GM19043 (cell line): ENCODE results near the gene RAPGEF4.
"Not testable (repeated sequence)": the region's sequence is repeated elsewhere in the genome, so short reads cannot be mapped to it uniquely, and the experiment has no call there.

ENCODE experiments used
- ATAC-seq: cut with Tn5 transposase; IDR thresholded peaks from one replicate; pipeline ENCODE4 v1.9.1; 2021; ENCODE audit warnings: low read depth; ENCODE audit not compliant: unreplicated experiment

RAPGEF4 gene

DNA sequence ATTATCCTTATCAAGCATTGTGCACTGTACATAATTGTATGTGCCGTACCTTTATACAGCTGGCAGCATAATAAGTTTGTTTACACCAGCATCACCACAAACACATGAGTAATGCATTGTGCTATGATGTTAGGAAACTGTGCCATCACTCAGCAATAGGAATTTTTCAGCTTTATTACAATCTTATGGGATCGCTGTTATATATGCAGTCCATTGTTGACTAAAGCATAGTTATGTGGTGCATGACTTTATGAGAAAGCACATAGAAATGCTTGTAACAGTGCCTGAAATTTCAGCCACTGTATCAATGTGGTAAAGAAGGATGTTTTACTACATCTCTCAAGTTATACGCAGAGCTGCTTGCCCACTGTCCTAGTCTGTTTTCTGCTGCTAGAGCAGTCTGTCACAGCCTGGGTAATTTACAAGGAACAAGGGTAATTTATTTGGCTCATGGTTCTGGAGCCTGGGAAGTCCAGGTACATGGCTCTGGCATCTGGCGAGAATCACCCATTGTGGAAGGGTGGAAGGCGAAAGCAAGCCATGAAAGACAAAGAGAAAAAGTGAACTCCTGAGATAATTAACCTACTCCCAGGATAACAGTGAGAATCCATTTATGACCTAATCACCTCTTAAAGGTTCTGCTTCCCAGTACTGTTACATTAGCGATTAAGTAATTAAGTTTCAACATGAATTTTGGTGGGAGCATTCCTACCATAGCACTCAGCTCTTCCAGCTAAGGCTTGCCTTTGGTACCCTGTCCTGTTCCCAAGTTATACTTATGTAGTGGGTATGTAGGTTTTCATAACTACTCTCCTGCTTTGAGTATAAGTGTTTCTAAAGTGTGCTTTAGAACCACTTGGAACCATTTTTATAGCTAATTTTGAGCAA lies 344.6 kb downstream of the RAPGEF4 start:
- no peak for ATAC-seq

DNA sequence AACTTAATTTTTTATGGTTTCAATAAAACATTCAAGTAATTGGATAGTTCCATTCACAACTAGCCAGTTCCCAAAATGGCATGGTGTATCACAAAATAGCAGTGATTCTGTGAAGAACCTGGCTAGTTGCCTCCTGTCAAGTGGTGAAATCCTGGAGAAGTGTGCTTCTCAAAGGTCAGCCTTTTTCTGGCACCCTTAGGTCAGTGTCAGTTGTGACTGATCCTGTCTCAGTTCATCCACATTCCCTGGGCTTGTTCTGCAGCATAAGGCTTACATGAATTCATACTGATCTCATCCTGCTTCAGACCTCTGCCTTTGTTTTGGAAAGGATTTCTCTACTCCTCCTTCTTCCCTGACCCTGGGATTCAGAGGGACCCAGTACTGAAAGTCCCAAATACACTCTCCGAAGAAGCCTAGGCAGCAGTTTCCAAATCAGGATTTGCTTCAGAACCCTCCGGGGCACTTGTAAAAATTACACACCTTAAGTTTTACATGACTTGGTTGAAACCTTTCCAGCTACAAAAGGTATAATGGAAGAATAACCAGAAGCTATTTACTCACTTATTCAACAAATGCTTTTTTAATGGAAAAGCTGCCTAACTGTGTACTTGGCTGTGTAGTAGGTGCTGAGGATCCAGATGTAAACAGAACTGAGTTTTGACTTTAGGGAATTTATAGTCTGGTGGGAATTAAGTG lies 351.0 kb downstream of the RAPGEF4 start:
- no peak for ATAC-seq

DNA sequence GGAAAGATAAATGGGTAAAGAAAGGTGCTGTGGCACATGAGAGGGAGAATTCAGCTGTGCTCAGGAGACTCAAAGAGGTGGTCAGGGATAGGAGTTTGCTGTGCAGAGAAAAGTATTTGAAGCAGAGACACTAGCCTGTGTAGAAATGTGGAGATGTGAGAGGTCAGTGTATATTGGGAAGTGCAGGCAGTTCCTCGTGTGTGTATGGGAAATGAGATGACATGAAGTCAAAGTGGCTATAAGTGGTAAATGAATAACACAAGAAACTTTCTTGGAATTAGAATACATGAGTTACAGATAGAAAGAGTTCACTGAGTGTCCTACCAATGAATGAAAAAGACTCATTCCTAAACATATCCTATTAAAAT lies 351.6 kb downstream of the RAPGEF4 start:
- no peak for ATAC-seq

DNA sequence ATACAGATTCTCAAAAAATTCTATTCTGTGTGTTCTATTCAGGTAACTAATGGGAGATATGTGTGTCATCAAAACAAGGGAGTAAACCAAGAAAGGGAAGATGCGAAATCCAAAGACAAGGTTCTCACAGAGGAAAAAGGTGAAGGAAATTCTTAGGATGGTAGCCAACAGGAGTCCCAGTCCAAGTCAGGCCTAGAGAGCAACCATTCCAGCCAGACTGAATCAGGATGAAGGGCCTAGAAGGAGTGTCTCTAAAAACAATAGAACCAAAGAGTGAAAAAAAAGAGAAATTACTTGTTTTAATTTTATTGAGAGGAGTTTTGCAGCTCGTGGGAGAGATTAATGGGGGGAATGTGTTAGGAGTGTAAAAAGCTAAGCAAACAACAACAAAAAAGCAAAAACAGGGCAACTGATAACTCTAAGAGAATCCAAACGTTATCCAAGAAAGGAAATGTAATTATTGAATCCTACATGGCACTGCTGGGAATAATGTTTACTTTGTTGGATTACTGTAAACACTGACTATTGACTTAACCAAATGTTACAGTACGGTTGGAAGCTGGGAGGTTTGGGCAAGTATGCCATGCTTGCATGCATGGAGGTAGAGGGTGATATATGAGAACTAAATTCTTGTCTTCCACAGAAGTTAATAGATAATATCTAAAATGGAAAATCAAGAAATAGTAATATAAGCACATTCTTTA lies 352.3 kb downstream of the RAPGEF4 start:
- no peak for ATAC-seq

DNA sequence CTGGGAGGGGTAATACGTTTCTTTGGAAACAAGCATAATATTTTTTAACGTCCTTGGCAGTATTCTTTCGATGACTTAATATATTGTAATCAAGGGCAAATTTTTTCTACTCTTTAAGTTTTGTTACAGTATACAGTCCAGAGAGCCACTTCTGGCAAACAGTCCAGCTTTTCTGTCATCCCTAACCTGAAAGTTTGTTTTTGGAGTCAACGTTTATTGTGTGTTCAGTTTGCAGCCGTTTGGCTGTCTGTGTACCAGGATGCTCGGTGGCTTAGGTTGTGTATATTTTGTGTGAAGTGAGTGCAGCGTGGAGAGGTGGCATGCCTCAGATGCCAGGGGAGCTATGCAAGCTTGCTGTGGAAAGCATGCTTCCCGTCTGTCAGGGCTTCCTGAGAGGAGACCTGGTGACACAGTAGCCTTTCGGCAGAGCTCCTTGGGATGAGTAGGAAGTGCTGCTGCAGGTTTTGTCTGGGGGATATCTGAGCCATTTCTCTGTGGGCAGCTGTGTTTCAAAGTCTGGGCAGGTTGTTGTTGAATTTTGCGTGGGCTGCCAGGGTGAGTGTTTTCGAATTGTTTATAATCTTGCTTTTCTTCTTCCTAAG lies 354.7 kb downstream of the RAPGEF4 start:
- ATAC-seq: no peak

DNA sequence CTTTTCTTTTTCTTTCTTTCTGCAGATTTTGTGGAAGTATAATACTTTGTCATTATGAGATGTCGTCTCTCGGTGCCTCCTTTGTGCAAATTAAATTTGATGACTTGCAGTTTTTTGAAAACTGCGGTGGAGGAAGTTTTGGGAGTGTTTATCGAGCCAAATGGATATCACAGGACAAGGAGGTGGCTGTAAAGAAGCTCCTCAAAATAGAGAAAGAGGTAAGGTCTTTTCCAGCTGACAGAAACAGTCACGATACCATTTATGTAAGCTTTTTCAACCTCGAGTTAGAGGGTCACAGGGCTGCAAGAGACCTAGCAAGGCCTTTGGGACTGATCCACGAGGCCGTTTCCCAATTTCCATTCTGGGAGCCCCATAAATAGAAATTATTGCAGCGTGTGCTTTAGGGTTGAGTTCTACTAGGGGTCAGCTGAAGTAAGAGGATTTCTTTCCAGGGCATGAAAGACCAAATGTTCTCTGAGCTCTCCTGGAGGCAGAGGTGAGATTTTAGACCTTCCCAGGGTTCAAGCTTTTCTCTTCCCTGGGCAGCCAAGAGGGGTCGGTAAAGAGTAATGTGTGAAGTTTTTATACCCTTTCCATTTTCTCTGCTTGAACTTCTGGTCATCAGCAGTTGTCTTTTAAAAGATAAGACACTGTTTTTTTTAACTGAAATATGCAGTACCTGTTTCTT lies 355.5 kb downstream of the RAPGEF4 start:
- ATAC-seq: no peak

DNA sequence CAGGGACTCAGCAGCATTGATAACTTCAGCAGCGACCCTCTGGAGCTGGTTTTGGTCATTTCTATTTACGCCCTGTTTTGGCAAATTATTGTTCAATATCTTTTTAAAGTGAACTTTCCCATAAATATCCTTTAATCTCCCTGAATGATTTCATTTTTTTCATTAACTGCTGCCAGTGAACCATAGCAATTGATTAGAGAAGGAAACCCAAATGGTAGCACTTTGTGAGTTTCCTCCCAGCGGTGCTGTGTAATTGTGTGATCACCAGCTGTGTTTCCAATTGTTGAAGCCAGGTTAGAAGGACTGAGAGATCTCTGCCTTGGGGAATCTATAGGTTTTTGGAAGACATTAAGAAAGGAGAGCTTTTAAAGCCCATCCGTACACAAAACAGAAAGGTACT lies 356.3 kb downstream of the RAPGEF4 start:
- no peak for ATAC-seq

DNA sequence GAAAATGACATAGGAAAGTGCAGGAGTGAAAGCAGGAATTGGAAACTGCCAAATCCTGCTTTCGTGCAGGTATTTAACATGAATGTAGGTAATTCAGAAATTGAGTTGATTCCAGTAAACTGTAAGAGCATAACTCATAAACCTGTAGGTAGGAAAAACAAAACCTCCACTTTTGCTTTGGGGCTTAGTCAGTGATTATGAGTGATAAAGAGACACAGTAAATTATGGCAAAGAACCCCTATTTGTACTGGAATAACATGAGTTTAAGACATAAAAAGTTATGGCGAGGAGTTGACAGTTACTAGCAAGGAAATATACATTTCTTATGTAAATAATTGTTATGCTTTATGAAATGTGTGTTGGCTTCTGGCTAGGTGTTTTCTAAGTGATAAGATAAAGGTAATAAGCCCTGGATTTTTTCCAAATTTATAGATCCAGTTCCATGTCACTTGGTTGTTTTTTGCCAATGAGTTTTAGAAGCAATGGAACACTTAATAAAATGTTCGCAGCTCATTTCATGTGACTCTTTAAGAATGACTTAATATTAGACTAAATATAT lies 357.3 kb downstream of the RAPGEF4 start:
- no peak for ATAC-seq

DNA sequence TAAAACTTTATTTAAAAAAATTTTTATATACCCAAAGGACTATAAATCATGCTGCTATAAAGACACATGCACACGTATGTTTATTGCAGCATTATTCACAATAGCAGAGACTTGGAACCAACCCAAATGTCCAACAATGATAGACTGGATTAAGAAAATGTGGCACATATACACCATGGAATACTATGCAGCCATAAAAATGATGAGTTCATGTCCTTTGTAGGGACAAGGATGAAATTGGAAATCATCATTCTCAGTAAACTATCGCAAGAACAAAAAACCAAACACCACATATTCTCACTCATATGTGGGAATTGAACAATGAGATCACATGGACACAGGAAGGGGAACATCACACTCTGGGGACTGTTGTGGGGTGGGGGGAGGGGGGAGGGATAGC lies 358.0 kb downstream of the RAPGEF4 start:
- ATAC-seq: not testable (repeated sequence)

DNA sequence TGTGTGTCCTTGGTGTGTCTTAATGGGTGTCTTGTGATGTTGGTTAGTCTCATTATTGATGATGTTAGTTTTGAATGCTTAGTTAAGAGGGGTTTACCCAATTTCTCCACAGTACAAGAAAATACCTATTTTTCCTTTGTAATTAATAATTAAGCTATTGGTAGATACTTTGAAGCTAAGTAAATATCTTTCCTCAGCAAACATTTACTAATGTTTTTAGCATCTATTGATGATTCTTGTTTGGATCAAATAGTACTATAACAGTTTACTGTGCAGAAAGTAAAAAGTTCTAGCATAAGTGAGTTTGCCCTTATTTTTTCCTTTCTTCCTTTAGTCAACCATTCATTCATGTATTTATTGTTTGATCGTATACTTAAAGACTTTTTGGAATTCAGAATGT lies 359.1 kb downstream of the RAPGEF4 start:
- ATAC-seq: no peak

DNA sequence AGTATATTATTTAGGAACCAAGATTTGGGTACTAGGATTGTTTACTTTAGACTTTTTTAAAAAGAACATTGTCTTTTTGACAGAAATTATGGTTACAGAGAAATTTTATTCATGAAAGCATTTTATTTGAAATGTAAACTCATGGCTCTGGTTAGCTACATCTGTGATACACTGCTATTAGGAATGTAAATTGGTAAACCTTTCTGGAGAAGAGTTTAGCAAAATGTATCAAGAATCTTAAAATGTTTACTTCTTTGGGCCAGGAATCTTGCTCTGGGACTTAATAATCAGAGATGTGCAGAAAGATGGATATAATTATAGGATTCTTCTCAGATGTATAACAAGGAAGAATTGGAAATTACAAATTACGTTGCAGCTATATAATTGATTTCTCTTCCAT lies 359.7 kb downstream of the RAPGEF4 start:
- ATAC-seq: no peak

DNA sequence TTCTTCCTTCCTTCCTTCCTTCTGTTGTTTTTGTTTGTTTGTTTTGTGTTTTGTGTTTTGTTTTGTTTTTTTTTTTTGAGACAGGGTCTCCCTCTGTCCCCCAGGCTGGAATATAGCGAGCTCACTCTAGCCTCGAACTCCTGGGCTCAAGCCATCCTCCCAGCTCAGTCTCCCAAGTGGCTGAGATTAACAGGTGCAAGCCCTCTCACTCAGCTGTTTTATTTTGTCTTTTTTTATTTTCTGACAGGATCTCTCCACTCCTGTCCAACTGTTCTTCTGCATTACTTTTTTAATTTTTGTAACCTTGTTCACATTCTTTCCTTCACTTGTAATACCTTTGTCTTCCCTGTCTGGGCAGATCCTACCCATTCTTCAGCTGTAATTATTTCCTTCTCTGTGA lies 363.6 kb downstream of the RAPGEF4 start:
- no peak for ATAC-seq

DNA sequence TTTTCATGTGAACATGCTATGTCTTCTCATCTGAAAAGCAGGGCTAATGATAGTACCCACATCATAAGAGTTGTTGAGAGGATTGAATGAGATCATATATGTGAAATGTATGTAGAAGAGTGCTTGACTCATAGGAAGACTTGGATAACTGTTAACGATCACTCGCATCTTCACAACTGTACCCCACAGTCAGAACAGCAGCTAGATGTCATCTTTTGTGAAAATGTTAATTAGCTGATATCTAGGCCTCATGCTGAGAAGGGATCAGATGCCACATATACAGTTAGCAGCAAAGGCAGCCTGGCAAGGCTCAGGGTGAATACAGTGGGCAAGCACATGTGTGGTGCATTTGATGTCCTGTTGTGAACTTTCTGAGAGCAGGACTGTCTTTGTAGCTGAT lies 364.2 kb downstream of the RAPGEF4 start:
- ATAC-seq: no peak

DNA sequence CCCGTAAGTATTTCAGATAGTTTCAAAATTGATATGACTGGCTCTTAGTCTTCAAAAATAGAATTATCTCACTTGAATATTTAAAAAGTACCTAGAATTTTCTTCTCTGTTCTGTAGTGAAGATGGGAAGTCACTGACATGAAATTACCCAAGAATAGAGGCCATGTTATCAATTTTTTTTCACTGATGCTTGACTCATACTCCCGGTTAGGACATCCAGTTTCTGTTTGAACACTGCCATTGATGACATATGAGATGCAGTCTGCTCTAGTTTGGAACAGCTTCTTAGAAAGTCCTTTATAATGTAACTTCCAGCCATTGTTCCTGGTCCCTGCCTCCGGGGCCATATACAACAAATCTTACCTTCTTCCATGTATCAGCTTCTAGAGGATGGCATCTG lies 366.0 kb downstream of the RAPGEF4 start:
- no peak for ATAC-seq
